ENCODE results near the gene GIT1. TPM values are rescaled to one million over a fixed set of nuclear protein-coding genes. Genes with fewer than 3 reads are reported as not detected.
"Not testable (repeated sequence)": the region's sequence is repeated elsewhere in the genome, so short reads cannot be mapped to it uniquely, and the experiment has no call there.

The GIT1 gene
- total RNA-seq, 1 donor from 2014 or later, result 64.7 TPM

DNA sequence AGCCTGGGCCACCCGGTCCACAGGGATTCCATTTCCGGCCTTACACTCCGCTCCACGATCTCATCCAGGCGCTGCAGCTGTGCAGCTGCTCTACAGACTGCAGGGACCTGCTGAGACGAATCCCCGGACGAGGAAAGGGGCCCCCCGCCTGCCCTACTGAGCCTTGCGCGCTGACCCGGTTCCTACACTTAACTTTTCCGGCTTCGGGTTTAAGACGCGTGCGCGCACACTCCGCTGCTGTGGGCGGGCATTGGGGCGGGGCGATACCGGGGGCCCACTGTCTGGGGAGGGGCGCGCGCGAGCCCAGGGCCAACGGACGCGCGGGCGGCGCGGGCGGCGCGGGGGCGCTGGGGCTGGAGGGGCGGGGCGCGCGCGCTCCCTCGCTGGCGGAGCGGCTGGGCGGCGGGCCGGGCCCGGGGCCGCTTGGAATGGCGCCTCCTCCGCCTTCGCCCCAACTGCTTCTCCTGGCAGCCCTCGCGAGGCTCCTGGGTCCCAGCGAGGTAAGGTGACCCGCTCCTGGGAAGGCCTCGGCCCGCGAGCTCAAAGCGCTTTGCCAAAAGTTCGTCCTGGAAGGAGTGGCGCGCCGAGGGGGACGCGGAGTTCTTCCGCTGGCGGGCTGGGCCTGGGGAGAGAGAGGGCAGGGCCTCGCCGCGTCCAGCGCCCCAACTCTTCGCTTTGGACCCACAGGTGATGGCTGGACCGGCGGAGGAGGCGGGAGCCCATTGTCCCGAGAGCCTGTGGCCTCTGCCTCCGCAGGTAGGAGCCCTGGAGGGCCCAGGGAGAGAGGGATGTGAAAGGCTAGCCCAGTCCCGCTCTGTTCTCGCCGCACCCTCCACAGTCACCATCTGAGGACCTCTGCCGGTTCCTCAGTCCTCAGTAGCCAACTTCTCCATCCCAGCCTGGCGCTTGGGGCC is 20.9 kb downstream of the GIT1 start, which contains the start of gene TP53I13:
Gene TP53I13 (plus strand): TSS at position 371 of the 914 bp plus-strand sequence. CDS start 58 bp downstream, at position 429.
- DNase-seq (ENCODE audit: low read depth), result peak; percentile 87

GRCh38 chr17:29567554-29568330 is 21.7 kb downstream of the GIT1 start:
- DNase-seq (ENCODE audit: low read depth), result peak; percentile 72

- DNase-seq (ENCODE audit: low read depth), result no peak
These were observed 22.2 kb downstream of the GIT1 start for GRCh38 chr17:29567304-29567553.

GRCh38 chr17:29566473-29567303 is 22.8 kb downstream of the GIT1 start, which contains the start of gene ABHD15:
TSS of gene ABHD15 (minus strand) at chr17:29567037. CDS start at chr17:29566966, 71 bp downstream.
- DNase-seq (ENCODE audit: low read depth), result peak; percentile 68

DNA sequence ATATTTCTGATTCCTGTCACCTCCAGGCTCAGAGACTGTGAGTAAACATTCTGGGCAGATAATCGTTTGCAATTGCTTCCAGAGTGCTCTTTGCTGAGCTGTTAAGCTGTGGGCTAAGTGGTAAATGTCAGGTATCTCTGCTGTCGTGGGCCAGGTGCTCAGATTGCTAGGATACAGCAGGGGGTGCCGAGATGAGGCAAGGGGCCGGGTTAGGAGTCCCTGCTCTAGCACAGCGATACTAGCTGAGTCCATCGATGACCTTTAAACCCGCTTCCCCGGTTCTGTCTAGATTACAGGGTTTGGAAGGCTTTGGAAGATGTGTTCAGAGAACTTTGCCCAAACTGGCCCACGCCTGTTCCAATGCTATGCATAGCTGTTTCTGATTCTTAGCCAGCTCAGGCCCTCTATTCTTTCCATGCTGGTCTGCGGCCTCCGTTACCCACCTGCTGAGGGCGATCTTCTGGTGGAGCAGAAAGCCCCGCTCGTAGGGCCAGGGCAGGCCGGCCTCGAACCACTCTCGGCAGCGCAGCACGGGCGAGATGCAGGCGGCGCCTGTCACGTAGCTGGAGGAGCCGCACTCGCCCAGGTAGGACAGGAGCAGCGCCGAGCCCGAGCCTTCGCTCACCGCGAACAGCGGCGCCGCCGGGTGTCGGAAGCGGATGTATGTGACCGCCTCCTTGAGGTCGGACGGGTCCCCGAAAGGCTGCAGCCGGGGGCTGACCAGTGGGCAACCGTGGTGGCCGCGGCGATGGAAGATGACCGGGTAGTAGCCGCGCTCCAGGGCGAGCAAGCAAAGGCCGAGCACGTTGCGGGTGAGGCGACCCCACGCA is 23.6 kb downstream of the GIT1 start:
- DNase-seq (ENCODE audit: low read depth), result no peak

DNA sequence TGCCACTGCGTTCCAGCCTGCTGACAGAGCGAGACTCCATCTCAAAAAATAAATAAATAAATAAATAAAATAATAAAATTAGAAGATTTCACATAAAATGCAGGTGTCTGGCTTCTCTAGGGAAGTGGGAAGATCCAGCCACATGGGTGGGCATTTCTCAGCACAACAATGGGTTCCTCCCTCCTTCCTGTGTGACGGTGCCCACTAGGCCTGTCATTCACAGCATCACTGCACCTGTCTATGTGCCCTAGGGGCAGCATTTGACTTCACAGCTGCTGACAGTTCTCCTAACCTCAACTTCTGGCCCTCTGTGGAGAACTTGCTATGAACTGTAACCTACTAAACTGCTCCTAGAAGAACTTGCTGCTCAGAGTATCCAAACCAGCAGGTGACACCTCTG is 25.6 kb downstream of the GIT1 start:
- peak; percentile 78 for DNase-seq (ENCODE audit: low read depth)

DNA sequence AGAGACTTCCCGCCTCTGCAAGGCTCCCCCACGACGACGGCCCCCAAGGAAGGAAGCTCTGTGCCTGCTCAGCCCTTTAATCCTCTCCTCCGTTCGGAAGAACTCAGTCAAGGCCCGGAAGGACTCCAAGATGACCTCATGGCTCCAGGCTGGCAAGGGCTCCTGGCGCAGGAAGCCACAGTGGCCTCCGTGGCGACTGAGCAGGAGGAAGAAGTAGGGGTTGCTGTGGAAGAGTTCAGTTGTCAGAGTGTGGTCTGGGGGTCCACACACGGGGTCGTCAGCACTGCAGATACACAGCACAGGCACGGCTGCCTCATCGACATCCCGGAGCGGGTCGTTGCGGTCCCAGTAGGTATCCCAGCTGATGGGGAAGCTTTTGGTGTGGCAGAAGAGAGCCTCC is 26.8 kb downstream of the GIT1 start:
- DNase-seq (ENCODE audit: low read depth), result no peak

GRCh38 chr17:29561554-29562517 is 27.6 kb downstream of the GIT1 start:
- DNase-seq (ENCODE audit: low read depth), result no peak

DNA sequence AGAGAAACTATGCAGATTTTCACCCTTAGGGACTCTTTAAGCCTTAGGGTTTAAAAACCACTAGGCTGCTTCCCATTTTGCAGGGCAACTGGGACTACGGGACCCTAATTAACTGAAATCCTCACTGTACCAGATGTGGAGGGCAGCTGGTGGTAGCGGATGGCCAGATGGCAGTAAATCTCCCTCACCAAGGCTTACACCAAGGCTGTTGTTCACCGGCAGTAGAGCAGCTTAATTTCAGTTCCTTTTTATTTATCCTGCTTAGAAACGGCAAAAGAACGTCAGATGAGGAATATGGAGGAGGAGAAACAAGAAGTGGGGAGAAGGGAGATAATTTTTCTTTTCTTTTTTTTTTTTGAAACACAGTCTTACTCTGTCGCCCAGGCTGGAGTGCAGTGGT is 29.1 kb downstream of the GIT1 start:
- DNase-seq (ENCODE audit: low read depth), result no peak

- no peak for DNase-seq (ENCODE audit: low read depth)
These were observed 29.8 kb downstream of the GIT1 start for GRCh38 chr17:29559640-29560039.

GRCh38 chr17:29558139-29558538 is 31.3 kb downstream of the GIT1 start:
- DNase-seq (ENCODE audit: low read depth), result not testable (repeated sequence)

- DNase-seq (ENCODE audit: low read depth), result no peak
These were observed 31.7 kb downstream of the GIT1 start for GRCh38 chr17:29557739-29558116.

DNA sequence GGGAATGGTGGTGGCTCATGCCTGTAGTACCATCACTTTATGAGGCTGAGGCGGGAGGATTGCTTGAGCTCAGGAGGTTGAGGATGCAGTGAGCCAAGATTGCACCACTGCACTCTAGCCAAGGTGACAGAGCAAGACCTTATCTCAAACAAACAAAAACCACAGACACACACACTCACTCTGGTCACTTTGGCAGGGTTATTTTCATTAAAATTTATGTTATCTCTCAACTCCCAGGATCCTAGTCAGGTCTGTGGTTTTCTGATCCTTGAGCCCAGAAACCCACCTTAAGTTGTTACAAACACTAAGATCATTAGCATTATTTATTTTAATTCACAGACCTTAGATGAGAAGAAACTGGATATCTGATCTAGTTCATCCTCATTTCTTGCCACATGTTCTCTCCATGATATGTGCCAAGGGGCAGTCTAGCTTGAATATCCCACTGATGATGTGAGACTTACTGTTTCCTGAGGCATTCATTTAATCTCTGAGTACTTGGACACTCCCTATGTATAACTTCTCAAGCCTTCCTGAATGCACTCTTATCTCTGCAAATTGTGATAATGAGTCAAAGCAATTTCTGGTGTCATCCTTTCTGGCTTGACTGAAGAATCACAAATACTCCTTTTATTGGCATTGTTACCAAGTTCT is 32.2 kb downstream of the GIT1 start:
- DNase-seq (ENCODE audit: low read depth), result no peak

DNA sequence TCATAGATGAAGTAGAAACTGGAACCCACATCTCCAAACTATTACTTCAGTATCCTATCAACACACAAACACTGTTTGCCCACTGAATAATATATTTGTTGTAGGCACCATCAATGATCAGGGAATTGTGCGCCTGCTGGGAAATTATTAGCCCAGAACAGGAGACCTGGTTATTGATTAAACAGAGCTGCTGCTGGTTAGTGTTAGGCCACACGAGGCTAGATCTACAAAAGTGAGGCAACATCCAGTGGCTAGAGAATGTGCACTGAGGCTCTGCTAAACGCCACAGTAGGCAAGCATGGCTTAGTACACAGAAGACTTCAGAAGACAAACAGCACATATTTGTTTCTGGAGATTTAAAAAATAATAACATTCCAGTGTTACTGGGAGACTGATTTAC is 33.6 kb downstream of the GIT1 start:
- DNase-seq (ENCODE audit: low read depth), result no peak

DNA sequence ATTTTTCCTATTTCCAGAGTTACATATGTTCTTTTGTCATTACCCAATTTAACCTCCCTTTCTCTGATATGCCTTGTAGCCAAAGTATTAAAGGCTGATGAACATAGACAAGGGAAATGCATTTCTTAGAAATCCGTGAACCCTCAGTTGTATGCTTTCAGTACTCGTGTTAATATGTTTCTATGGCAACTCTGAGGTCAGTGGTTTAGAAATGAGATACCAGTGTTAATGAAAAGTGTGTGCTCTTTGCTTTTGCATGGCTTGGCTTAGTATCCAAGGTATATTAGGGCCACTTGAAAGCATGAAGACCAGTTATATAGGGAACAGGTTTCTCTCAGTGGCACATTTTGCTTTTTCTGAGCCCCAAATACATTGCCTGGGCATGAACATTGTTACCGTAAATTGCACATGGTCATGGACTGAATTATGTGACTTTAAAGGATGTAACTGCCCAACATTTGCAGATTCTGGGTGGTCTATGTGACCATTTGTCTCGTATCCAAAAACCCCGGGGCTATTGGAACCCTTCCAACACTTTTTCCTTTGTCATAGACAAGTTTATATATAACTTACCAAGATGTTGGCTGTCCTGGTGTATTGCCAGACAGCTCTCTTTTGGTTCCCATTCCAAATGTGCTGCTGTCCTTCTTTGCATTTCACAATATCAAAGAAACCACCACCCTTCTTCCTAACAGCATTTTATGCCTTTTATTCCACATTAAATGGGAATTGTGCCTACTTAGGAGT is 40.1 kb downstream of the GIT1 start:
- peak; percentile 18 for DNase-seq (ENCODE audit: low read depth)

DNA sequence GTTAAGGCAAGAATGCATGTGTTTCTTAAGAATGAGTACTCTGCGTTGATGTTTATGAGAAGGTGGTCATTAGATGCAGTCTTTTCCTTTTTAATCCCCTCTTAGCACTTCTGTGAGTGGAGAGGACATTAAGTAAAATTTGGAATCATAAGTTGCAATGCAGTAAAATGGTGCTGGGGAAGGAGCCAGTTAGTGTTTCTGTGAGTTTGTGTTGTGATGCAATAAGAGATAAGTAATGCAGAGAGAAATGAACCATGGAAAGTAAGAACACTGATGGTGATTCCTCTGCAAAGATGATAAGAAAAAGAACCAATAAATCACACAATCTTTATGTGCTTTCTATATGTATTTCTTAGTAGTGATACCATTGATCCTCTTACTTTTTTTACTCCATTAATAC is 42.6 kb downstream of the GIT1 start:
- no peak for DNase-seq (ENCODE audit: low read depth)

DNA sequence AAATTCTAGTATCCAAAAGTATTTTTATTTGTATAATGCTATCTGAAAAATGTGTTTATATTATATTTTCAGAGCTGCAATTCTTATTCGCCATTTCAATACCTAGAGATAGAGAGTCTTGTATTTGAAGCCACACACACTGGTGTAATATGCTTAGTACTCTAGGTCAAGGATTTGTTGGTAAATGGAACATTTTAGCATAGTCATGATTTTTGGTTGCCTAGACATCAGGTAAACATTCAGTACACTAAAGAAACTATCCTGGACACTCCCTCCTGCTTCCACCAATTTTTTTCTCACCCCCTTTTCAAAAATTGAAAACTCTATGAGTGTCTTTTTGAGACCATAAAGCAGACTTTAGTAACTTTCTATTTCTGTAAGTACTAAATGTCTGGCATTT is 43.4 kb downstream of the GIT1 start:
- no peak for DNase-seq (ENCODE audit: low read depth)

DNA sequence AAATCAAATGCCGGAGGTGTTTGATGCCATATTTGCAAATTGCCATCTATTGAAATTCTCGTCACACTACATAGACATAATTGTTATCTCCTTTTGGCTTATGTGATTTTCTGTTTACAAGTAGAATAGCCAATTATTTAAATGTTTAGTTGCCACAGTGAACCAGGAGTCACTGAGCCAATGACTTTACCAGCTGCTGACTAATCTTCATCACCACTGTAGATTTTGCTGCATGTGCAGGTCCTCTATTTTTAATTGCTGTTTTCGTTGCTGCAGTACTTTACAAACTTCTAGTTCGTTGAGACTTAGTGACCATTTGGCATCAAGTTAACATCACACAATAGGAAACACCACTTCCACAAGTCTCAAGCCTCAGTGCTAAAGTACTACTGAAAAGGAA is 45.4 kb downstream of the GIT1 start:
- DNase-seq (ENCODE audit: low read depth), result no peak

All from myocyte (in vitro differentiated cells).